ENCODE data around the gene SLC2A6.

Gene SLC2A6

DNA sequence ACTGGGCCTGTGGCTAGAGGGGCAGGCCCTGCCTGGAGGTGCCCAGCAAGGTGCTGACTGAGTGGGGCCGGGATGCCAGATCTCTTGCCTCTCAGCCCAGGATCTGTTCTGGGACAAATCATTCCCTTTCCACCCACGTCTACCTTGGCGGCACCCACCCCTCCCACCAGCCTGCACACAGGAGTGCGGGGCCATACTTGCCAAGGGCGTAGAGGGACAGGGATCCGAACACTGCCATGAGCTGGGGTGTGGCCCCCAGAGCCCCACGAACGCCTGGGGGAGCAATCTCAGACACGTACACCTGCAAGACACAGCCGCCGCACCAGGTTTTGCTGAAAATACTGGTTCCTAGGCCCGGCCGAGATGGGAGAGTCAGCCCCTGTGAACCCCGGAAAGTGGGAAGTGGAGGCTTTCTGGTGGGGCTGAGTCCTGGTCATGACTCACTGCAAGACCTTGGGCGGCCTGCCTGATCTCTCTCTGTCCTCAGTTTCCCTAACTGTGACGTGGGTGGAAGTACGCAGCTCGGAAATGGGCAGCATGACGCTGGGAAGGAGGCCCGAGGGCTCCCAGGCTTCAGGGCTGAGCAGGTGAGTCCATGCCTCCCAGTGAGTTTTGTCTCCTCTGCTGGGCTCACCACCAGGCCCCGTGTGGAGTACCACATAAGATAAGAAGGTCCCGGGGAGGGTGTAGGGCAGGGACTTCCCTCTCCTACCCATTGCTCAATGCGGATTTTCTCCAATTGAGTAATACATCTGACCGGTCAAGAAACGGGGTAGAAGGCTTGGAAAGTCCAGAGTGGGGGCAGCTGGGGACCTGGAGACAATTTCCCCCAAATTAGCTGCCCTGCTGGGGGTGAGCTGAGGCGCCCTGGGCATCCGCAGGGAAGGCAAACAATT, 2.6 kb downstream of the SLC2A6 start:
- no peak for DNase-seq

DNA sequence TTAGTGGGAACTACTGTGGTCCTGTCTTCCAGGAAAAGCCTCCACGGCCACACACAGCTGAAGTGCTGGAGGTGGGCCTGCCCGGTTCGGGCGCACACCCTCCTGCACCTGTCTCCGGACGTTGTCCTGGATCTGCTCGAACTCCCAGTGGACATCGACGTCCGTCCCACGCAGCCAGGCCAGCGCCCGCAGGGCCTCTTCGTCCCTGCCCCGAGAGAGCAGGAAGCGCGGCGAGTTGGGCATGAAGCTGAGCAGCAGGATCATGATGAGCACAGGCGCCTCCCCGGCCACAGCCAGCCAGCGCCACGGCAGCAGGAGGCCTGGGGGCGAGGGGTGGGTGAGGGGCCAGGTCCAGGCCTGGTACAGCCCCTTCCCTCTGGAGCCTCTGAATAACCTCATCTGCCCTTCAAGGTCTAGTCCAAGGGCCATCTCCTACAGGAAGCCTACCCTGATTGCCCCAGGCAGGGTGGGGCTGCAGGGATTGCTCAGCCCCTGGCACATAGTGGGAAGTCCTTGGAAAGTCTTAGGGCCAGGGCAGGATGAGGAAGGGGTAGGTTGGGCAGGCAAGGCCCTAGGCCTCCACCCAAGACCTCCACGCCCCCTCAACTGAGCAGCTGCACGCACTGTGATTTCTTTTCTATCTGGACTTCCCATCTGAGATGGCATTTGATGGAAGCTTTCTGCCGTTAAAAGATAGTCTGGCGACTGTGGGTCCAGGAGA, 3.4 kb downstream of the SLC2A6 start:
- no peak for DNase-seq

GRCh38 chr9:133474853-133475252, 4.0 kb downstream of the SLC2A6 start:
- DNase-seq: no peak

GRCh38 chr9:133474215-133474614, 4.7 kb downstream of the SLC2A6 start:
- no peak for DNase-seq

- DNase-seq: no peak
Measured at GRCh38 chr9:133473743-133474142, 5.2 kb downstream of the SLC2A6 start.

DNA sequence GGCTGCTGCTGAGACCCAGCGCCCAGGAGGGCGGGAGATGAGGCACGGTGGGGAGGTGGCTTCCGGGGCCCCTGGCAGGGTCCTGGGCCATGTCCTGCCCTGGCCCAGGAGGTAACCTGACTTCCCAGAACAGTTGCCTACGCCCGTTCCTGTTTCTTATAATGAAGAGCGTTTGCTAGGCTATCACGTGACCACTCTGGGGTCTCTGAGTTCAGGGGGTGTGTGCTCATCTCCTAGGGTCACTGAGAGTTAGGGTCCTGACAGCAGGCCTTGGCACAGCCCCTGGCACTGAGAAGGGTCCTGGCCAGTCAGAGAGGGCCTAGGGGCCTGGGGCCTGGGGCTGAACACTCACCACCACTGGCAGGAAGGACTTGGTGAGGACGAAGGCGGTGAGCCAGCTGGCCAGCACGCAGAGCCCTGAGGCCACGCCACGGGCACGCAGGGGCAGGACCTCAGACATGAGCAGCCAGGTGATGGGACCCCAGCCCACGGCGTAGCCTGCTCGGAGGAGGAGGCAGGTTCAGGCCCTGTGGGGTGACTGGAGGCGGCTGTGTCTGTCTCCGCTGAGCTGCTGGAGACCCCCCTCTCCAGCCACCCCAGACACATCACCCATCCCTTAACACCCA, 6.0 kb downstream of the SLC2A6 start:
- DNase-seq: no peak

DNA sequence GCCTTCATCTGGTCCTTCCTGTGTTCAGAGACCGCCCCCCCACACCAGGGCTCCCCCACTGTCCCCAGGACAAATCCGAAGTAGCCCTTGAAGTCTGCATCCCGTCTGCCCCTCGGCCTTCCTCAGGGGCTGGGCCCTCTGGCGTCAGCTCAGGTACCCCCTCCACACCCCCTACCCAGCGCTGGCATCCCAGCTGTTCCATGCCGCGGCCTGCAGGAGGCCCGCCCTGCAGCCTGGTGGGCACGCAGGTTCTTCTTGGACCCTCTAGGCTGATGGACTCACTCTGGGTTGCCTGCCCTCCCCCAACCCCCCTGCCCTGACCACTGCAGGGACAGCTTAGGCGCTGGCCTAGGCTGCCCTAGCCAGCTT, 6.6 kb downstream of the SLC2A6 start:
- no peak for DNase-seq

GRCh38 chr9:133471551-133472276, 7.2 kb downstream of the SLC2A6 start:
- no peak for DNase-seq

DNA sequence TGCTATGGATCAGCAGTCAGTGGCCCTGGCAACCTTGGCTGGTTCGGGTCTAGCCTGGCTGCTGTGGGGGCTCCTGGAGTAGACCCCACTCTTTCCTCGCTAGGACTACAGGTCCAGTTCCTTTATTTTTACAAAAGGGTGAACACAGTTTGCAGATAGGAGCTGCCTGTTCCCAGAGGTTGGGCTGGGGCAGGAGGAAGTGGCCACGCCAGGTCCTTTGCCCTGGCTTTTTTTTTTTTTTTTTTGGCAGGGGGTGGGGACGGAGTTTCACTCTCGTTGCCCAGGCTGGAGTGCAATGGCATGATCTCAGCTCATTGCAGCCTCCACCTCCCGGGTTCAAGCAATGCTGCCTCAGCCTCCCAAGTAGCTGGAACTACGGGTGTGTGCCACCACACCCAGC, 7.9 kb downstream of the SLC2A6 start:
- DNase-seq: no peak

- DNase-seq: peak in 1 of 2 experiments; percentile 22
Measured at GRCh38 chr9:133470427-133470924, 8.4 kb downstream of the SLC2A6 start.

DNA sequence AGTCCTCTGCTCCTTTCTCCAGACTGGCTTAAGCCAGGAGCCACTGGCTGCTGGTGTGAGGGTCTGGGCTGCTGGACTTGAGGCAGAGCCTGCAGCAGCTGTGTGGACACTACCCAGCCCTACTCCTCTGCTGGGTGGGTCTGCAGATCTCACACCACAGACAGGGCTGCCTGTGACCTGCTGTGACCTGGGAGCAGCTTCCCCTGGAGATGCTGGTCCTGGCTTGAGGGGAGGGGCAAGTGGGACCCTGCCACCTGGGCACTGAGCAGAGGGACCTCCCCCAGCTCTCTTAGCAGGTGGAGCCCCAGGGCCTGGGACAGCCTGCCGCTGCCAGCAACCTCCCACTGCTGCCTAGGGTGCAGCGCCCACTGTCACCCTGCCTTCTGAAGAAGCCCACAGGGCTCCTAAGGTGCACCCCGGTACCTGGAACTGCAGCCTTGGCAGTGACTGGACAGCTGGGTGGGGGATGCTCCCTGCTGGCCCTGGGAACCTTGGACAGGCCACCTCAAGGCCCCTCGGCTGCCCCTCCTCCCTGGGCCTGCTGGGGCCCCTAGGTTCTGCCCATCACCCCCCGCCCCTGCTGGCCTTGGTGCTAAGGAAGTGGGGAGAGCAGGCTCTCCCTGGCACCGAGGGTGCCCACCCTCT, 10.0 kb downstream of the SLC2A6 start:
- no peak for DNase-seq

DNA sequence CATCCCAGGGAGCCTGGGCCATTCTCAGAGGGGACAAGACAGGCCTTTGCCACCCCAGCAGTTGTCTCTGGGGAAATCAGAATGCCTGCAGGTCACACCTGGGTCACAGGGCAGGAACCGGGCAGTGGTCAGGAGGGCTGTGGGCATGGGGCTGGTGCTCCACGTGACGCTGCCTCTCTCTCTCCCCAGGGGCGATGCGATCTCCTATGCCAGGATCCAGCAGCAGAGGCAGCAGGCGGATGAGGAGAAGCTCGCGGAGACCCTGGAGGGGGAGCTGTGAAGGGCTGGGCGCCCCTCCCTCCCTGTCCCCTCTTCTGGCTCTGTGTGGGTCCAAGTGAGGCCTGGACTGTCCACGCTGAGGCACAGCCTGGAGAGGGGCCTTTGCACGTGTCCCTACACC, 10.5 kb downstream of the SLC2A6 start:
- no peak for DNase-seq

DNA sequence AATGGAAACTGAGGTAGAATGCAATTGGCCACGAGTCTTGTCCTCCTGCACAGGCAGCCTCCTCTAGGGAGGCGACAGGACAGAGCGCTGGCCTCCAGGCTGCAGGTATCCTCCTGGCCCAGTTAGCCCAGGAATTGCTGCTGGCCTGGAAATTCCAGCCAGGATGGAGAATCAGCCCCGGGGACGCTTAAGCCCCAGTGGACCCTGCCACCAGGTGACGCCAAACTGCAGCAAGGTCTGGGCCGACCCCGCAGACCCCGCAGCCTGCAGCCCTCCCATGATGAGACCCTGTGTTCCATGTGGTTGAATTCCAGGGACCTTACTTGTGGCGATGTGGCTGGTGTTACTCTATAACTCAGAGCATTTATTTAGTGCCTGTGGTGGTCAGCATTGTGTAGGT, 11.8 kb downstream of the SLC2A6 start:
- no peak for DNase-seq

DNA sequence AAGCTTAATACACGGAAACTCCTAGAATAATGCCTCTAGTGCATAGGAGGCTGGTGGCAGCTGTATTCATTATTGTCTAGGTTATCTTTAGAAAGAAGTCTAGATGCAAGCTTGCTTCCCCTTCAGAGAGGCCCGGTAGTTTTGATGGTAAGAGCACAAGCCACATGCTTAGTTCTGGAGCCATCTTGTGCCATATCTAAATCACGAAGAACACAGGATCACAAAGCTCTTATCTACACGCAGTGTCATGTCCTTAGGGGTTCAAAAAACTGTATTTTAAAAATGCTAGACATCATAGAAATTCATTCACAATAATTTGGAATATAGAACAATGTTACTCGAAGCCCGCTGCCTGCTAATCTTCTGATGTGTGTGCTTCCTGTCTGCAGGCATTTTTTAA, 12.9 kb downstream of the SLC2A6 start:
- no peak for DNase-seq

- no peak for DNase-seq
Measured at GRCh38 chr9:133464638-133465037, 14.3 kb downstream of the SLC2A6 start.

GRCh38 chr9:133463864-133464615, 14.9 kb downstream of the SLC2A6 start:
- no peak for DNase-seq

DNA sequence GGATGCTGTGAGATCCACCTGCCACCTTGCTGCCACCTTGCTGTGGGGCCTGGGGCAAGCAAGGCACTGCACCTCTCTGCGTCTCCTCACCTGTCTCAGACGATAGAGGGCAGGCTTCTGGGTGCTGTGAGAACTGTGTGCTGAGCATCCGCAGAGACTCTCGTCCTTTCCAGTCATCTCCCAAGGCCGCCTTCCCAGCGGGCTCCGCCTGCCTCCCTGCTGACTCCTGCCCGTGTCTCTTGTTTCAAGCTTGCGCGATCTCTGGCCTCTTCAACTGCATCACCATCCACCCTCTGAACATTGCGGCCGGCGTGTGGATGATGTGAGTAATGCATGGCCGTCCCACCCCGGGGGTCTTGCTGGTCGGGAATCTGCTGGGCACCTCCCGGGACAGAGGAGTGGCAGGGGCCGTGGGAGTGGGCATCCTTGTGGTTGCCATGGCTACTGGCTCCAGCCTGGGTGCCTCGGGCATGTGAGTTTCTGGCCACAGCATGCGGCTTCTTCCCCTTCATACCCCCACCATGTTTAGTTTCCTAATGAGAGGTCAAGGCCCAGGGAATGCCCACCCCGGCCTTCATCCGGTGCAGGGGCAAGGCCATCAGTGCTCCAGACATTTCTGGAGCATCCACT, 15.6 kb downstream of the SLC2A6 start:
- no peak for DNase-seq

GRCh38 chr9:133461975-133462374, 16.9 kb downstream of the SLC2A6 start:
- DNase-seq: no peak

GRCh38 chr9:133460405-133461175, 18.3 kb downstream of the SLC2A6 start:
- peak; percentile 18 to 60 for DNase-seq

Measured in SW 1271 (cell line).